ENCODE data around the gene ZNF487. TPM values are rescaled to one million over a fixed set of nuclear protein-coding genes. Genes with fewer than 3 reads are reported as not detected.

ZNF487 gene
- total and polyA plus RNA-seq, 2 of the 13 experiments (the other 11 are each of a cell fraction or from before 2014, with no cell fraction given): 7.4 to 8.8 TPM

DNA sequence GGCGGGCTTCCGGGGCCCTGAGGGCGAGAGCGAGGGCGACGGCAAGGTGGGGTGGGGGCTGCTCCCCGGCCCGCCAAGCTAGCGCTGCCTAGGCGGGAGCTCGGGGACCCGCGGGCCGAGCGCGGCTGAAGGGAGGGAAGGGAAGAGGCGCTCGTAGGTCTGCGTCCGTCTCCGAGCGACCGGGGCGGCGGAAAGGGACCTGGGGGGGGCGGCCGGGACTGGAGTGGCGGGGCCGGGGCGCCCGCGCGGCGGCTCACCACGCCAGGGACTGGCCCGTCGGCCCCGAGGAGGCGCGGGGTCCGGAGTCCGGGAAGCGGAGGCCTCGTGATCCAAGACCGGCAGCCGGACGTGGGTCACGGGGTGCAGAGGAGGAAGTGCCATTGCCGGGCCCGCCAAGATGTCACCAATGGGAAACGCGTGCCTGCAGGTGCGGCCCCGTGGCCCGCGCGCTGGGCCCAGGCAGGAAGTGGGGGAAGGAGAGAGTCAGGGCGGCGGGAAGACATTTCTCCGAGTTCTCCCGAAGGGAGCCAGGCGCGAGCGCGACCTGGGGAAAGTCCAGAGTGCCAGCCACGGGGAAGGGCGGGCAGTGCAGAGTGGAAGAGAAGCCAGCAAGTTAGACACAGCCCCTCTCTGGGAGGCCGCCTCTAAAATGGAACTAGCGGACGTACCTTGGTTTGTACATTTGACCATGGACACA, 39.8 kb upstream of the ZNF487 start (continued):
- TF ChIP-seq CENPT (CRISPR knock-in tag; IDR thresholded peaks at IDR 0.05; ENCODE audit: low read depth): peak; percentile 93
- peak in 1 of 2 experiments; percentile 13; a peak in 1 of 4 replicates for TF ChIP-seq NR2F1 (CRISPR knock-in tag; IDR thresholded peaks at IDR 0.05)
- TF ChIP-seq, protein P1, sequence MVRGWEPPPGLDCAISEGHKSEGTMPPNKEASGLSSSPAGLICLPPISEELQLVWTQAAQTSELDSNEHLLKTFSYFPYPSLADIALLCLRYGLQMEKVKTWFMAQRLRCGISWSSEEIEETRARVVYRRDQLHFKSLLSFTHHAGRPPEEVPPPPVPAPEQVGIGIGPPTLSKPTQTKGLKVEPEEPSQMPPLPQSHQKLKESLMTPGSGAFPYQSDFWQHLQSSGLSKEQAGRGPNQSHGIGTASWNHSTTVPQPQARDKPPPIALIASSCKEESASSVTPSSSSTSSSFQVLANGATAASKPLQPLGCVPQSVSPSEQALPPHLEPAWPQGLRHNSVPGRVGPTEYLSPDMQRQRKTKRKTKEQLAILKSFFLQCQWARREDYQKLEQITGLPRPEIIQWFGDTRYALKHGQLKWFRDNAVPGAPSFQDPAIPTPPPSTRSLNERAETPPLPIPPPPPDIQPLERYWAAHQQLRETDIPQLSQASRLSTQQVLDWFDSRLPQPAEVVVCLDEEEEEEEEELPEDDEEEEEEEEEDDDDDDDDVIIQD (CRISPR knock-in tag; IDR thresholded peaks at IDR 0.05; ENCODE audit: low read depth): peak; percentile 70; the same call in 1 of the 2 replicates
- TF ChIP-seq ZFP62 (CRISPR knock-in tag; IDR thresholded peaks at IDR 0.05): no peak
- TF ChIP-seq, protein P2, sequence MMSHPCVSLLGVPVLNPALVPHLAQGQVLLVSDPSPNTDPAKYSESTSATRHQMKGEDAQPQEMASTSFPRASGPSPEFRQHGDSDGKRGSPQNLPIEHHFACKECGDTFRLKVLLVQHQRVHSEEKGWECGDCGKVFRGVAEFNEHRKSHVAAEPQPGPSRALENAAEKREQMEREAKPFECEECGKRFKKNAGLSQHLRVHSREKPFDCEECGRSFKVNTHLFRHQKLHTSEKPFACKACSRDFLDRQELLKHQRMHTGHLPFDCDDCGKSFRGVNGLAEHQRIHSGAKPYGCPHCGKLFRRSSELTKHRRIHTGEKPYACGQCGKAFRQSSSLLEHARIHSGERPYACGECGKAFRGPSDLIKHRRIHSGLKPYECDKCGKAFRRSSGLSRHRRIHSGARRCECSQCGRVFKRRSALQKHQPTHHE (CRISPR knock-in tag; IDR thresholded peaks at IDR 0.05; ENCODE audit: borderline replicate concordance): no peak; the same call in 1 of the 2 replicates
- 0 out of 2 replicates have a peak, but pooled peaks have one; percentile 0 for TF ChIP-seq GLI4 (CRISPR knock-in tag; IDR thresholded peaks at IDR 0.05; ENCODE audit: borderline replicate concordance)
- TF ChIP-seq NCOA2 (CRISPR knock-in tag; IDR thresholded peaks at IDR 0.05): peak; percentile 78
- TF ChIP-seq FOXK1 (CRISPR knock-in tag; IDR thresholded peaks at IDR 0.05; ENCODE audit: borderline replicate concordance, low read depth): peak; percentile 71; the same call in 1 of the 2 replicates
- TF ChIP-seq TBP (CRISPR knock-in tag; IDR thresholded peaks at IDR 0.05): no peak
- TF ChIP-seq SRSF1 (optimal IDR thresholded peaks at IDR 0.05; ENCODE audit: low read depth, low read length): no peak
- TF ChIP-seq IKZF4 (CRISPR knock-in tag; IDR thresholded peaks at IDR 0.05; ENCODE audit: borderline replicate concordance, low read depth, not compliant biosample characterization): peak; percentile 72
- no peak for TF ChIP-seq SIN3B (IDR thresholded peaks at IDR 0.05; ENCODE audit: low read length)
- no peak for TF ChIP-seq MTA3 (CRISPR knock-in tag; IDR thresholded peaks at IDR 0.05)
- TF ChIP-seq ZSCAN30 (CRISPR knock-in tag; IDR thresholded peaks at IDR 0.05): no peak
- TF ChIP-seq ZNF878 (CRISPR knock-in tag; IDR thresholded peaks at IDR 0.05): peak; percentile 98
- TF ChIP-seq JARID2 (CRISPR knock-in tag; IDR thresholded peaks at IDR 0.05; ENCODE audit: insufficient replicate concordance): peak; percentile 57
- TF ChIP-seq MEF2D (CRISPR knock-in tag; IDR thresholded peaks at IDR 0.05): peak; percentile 86
- TF ChIP-seq, protein P3, sequence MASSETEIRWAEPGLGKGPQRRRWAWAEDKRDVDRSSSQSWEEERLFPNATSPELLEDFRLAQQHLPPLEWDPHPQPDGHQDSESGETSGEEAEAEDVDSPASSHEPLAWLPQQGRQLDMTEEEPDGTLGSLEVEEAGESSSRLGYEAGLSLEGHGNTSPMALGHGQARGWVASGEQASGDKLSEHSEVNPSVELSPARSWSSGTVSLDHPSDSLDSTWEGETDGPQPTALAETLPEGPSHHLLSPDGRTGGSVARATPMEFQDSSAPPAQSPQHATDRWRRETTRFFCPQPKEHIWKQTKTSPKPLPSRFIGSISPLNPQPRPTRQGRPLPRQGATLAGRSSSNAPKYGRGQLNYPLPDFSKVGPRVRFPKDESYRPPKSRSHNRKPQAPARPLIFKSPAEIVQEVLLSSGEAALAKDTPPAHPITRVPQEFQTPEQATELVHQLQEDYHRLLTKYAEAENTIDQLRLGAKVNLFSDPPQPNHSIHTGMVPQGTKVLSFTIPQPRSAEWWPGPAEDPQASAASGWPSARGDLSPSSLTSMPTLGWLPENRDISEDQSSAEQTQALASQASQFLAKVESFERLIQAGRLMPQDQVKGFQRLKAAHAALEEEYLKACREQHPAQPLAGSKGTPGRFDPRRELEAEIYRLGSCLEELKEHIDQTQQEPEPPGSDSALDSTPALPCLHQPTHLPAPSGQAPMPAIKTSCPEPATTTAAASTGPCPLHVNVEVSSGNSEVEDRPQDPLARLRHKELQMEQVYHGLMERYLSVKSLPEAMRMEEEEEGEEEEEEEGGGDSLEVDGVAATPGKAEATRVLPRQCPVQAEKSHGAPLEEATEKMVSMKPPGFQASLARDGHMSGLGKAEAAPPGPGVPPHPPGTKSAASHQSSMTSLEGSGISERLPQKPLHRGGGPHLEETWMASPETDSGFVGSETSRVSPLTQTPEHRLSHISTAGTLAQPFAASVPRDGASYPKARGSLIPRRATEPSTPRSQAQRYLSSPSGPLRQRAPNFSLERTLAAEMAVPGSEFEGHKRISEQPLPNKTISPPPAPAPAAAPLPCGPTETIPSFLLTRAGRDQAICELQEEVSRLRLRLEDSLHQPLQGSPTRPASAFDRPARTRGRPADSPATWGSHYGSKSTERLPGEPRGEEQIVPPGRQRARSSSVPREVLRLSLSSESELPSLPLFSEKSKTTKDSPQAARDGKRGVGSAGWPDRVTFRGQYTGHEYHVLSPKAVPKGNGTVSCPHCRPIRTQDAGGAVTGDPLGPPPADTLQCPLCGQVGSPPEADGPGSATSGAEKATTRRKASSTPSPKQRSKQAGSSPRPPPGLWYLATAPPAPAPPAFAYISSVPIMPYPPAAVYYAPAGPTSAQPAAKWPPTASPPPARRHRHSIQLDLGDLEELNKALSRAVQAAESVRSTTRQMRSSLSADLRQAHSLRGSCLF (CRISPR knock-in tag; IDR thresholded peaks at IDR 0.05; ENCODE audit: borderline replicate concordance): no peak
- TF ChIP-seq, protein P4, sequence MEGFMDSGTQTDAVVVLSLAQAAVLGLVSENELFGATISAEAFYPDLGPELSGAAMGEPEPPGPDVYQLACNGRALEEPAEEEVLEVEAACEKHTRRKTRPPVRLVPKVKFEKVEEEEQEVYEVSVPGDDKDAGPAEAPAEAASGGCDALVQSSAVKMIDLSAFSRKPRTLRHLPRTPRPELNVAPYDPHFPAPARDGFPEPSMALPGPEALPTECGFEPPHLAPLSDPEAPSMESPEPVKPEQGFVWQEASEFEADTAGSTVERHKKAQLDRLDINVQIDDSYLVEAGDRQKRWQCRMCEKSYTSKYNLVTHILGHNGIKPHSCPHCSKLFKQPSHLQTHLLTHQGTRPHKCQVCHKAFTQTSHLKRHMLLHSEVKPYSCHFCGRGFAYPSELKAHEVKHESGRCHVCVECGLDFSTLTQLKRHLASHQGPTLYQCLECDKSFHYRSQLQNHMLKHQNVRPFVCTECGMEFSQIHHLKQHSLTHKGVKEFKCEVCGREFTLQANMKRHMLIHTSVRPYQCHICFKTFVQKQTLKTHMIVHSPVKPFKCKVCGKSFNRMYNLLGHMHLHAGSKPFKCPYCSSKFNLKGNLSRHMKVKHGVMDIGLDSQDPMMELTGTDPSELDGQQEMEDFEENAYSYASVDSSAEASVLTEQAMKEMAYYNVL (CRISPR knock-in tag; IDR thresholded peaks at IDR 0.05; ENCODE audit: borderline replicate concordance): peak; percentile 50
- no peak for TF ChIP-seq RFX5 (IDR thresholded peaks at IDR 0.05; ENCODE audit: low read depth, low read length)

All from HepG2 (cell line).